Measurements from ENCODE around the gene PAK6.

The PAK6 gene

DNA sequence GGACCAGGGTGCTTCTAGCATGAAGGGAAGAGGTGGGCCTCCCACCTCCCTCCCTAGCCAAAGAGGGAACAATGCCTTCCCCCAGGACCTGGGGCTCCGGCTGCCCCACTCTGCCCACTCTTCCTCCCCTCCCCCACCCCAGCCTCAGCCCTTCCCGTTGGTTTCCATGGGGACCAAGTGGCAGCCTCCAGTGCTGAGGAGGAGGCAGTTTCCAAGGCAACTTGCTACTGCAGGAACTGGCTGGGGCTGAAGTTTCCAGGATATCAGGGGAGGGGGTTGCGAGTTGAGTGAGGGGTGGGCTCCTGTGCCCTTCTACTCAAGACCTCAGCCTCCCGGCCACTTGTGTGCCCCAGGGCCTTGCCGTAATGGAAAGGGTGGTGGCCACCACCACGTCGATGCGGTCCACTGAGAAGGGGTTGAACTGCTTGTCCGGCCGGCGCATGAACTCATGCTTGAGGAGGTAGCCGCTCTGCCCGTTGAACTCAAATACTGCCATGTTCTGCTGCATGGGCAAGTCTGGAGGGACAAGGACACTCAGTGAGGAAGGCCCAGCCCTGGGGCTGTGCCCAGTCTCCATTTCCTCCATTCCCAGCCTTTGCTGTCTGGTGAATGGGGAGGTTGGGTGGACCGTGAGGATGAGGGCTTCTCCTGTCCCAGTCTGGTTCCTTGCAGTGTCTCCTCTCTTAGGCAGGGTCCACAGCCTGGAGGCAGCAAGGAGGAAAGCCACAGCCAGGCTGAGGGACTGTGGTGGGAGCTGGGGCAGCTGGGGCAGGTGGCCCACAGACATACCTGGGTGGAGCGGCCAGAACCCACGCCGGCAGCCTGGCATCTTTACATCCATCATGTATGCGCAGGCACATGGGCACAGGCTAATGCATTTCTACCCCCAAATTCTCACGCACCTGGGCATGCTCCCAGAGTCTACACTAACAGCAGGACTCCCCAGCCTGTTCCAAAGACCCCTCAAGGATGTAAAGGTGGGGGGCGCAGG, 55.3 kb downstream of the PAK6 start:
- DNase-seq, result no peak

DNA sequence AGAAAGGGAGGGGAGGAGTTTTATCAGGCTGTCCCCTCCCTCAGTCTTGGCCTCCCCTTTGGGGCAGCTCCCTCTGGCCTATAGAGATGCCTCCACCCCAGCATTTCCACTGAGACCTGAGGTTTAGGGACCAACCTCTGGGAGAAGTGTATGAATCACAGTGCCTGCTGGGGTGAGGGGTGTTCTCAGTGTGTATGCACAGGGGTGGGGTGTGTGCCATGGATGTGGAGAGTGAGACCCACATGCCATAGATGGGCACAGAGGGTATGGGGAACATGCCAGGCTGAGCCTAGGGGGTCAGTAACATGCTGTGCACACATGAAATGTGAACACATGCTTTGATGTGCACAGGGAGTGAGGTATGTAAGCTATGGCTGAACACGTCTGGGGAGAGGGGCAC, 56.4 kb downstream of the PAK6 start:
- no peak for DNase-seq

GRCh38 chr15:40295877-40296560, 57.2 kb downstream of the PAK6 start:
- no peak for DNase-seq

DNA sequence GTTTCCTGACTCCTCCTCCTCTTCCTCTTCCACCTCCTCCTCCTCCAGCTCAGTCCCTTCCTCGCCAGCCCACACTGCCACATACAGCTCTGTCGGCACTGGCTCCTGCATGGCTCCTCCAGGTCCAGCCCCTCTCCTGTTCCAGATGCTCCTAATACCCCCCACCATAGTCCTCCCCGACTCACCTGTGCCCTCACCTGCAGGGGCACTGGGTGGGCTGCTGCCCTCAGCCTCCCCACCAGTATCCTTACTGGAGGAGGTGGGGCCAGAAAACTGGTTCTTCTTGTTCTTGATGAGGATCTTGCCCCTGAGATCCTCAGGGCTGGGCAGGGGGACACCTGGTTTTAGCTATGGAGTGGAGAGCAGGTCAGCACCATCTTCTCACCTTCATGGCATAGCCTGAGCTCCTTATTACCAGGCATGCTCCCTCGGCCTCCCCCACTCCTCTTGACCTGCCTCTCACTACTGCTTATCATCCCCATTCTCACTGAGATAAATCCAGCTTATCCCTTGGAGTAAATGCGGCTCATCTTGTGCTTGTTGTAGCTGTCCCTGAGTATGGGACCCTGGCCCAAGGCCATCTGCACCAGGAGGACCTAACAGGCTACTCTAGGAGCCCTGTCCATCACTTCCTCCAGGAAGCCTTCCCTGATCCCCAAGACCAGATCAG, 57.8 kb downstream of the PAK6 start:
- DNase-seq, result no peak

DNA sequence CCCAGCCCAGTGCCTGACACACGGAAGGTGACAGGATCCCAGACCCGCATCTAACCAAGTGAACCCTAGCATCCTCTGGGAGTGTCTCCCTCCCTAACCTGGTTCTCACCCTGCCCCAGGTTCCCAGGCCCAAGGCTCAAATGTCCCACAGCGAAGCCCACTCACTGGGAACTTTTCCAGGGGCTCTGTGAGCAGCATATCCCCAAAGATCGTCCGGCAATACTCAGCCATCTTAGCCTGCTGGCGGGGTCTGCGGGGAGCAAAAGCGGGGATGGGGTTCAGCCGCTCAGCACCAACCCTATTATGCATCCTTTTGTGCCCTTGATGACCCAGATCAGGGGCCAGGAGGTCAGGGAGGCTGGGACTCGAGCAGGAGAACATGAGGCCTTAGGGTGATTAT, 58.5 kb downstream of the PAK6 start:
- DNase-seq, result no peak

DNA sequence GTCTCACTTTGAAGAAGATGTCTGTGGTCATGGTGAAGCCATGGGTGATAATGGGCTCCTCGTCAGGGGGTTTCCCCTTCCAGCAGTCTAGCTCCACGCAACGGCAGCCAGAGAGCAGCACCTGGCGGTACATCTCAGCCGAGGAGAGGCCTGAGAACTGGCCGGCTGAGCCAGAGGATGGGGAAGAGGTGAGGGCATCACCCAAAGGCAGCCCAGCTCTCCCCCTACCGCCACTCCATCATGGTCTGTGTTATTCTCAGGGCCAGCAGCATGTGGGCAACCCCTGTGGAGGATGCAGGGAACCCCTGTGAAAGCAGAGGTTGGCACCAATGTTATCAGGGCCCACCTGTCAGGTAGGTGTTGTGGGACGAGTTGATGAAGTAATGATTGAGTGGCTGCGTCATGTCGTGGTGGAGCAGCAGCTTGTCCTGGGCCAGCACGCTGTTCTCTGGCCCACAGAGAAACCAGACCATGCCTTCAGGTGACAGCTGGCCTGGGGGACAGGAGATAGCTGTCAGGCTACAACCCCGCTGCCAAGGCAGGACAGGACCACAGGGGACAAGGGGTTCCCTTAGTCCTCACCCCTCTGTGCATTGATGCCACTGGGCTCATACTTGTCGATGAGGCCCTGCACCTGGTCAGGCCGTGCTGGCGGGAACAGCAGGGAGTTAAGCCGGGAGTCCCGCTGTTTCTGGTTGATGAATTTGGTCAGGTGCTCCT, 59.5 kb downstream of the PAK6 start:
- DNase-seq, result no peak

DNA sequence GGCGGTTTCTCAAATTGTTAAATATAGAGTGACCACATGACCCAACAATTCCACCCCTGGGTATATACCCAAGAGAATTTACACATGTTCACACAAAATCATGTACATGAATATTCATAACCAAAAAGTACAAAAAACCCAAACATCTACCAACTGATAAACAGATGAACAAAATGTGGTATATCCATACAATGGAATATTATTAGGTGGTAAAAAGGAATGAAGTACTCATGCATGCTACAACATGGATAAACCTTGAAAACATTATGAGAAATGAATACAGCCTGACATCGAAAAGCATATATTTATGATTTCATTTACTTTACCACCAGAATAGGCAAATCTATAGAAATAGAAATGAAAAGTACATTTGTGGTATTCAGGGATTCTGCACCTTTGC, 61.5 kb downstream of the PAK6 start:
- no peak for DNase-seq

- DNase-seq, result no peak
Observed at GRCh38 chr15:40300771-40301170, 61.9 kb downstream of the PAK6 start.

GRCh38 chr15:40301467-40302179, 62.8 kb downstream of the PAK6 start:
- DNase-seq, result no peak

- DNase-seq, result no peak
Observed at GRCh38 chr15:40302288-40302886, 63.5 kb downstream of the PAK6 start.

DNA sequence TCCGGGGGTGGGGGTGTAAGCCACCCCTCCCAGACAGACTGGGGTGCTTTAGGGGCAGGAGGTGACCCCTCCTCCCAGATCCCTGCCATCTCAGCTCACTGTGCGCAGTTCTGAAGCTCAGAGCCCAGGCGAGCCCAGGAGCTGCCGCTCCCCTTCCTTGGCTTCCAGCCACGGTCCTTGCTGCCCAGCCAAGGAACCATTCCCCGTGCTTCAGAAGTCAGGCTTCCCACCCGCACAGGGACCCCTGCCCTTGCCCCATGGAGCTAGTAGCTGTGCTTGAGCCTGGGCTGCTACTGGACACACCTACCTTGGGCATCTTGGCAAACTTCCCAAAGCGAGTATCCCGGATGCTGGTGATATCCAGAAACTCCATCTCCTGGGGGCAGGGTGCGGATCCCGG, 64.1 kb downstream of the PAK6 start:
- no peak for DNase-seq

- no peak for DNase-seq
Observed at GRCh38 chr15:40303576-40303975, 64.7 kb downstream of the PAK6 start.

GRCh38 chr15:40305281-40305680, 66.4 kb downstream of the PAK6 start:
- DNase-seq, result no peak

DNA sequence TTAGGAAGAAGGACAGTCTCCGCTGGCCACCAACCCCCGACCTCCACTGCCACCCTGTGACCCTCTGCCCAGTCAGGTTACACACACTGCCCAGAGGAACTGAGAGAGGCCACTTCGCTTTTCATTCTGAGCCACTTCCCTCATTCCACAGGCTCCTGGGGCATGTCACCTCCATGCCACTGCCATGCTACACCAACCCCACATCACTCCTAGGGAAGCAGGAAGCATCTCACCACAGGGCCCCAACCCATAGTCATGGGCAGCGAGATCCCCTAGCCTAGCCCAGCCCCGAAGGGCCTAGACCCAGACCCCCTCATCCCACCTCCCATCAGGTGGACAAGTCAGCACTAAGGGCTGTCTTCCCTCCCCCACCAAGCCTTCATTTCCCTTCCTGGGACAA, 67.5 kb downstream of the PAK6 start:
- no peak for DNase-seq

GRCh38 chr15:40306908-40307307, 68.0 kb downstream of the PAK6 start:
- DNase-seq, result no peak

GRCh38 chr15:40307421-40308211, 68.8 kb downstream of the PAK6 start, which contains the start of gene PLCB2:
Gene PLCB2 (minus strand): TSS chr15:40307935. CDS start chr15:40307672, 263 bp downstream.
- DNase-seq, result peak; percentile 16

DNA sequence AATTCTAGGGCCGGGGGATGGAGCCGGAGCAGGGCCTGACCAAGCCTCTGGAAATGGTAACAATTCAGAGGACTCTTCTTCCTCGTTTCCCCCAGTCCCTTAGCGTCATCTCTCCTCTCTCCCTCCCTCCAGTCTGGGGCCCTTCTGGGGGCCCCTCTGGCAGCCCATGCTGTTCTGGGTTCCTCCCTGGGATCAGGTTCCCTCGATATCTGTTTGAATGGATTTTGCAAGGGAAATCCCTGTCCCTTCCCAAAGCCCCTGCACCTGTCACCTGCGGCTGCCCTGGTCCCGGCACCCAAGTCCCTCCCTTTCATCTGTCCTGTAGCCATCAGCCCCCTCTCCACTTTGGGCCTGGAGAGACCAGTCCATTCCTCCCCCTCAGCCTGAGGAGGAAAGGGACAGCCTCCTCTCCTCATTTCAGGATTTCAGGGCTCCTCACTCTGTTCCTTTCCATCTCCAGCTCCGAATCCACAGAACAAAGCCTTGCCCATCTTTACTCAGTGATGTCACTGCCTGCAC, 70.5 kb downstream of the PAK6 start:
- peak; percentile 45 for DNase-seq

DNA sequence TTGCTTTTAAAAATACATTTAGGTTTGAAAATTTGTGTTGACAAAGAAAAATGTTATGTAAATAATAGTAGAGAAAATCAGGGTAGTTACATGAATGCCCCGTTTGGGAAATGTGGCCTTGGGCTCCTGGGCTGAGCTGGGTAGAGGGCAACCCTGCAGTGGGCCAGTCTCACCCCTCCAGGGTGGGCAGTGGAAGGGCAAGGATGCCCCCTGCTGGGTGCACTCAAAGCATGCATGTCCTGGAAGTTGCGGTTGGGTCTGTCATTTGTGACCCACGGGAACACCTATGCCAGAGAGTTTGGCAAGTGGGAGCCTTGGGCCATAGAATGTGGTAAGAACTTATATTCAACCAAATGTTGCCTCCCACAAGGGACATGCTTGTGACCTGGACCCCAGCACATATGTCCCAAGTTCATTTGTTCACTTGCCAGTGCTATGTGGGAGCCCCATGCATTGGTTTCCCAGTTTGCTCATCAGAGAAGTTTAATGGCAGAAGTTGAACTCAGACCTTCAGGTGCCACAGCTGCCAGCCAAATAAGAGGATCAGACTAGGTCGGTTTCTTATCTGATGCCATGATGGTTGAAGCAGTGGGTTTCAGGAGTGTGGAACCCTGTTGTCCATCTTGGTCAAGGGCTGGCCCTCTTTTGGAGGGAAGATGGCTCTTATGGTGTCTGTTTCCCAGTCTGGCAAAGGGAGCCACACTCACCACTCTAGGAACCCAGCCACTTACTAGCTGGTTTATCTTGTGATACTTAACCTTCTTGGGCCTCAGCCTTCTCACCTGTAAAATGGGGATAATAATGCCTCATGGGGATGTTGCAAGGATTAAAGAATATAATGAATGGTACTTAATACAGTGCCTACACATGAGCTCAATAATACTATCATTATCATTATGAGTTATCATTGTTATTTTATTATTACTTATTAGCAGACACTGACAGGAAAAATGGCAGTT, 71.4 kb downstream of the PAK6 start:
- DNase-seq, result no peak

- DNase-seq, result no peak
Observed at GRCh38 chr15:40310993-40311392, 72.1 kb downstream of the PAK6 start.

All from NCI-H2171 treated with DMSO at 0.1 percent for 48 hours (cell line).